GM18508 (cell line): ENCODE data around the gene NDUFAF2.
A peak's percentile ranks its signal among the peaks of the same experiment; 100 is the strongest.
"Not testable (repeated sequence)": the region's sequence is repeated elsewhere in the genome, so short reads cannot be mapped to it uniquely, and the experiment has no call there.

ENCODE experiments used
- ATAC-seq: cut with Tn5 transposase; IDR thresholded peaks from one replicate; pipeline ENCODE4 v1.9.1; 2021; ENCODE audit warnings: moderate number of reproducible peaks; ENCODE audit not compliant: insufficient read depth, unreplicated experiment

The NDUFAF2 gene, protein sequence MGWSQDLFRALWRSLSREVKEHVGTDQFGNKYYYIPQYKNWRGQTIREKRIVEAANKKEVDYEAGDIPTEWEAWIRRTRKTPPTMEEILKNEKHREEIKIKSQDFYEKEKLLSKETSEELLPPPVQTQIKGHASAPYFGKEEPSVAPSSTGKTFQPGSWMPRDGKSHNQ

DNA sequence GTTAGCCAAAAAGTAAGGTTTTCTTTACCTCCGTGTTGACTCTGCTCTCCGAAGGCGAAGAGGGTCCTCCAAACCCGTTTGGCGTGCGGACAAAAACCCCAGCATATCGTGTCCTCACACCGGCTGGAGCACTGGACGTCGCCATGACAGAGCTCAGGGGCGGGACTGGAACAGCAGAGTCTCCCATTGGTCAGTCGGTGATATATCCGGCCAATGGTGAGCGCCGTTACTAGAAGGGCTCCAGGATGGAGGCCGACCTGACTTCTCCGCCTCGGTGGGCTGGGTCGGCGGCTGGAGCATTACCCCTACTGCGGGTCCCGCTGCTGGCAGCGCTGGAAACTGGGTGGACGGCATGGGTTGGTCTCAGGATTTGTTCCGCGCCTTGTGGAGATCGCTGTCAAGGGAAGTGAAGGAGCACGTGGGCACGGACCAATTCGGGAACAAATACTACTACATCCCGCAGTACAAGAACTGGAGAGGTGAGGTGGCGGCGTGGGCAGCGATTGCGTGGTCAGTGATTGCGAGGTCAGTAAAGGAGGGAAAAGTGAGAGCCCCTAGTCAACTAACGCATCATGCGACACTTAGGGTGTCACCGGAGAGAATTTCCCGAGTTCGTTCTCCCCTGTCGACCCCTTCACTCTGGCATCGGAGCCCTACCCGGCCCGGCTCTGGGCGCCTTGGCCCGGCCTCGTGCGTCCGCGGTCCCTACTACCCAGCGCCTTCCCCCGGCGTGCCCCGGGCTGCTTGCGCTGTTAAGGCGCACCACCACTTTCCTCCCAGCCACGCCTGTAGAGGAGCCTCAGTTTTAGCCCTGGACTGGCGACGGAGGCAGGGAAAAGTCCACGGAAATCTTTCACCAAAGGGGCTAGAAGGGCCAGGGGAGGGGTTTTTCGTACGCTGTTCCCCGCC is at the start of gene NDUFAF2, which contains the start of gene ERCC8:
Gene NDUFAF2, plus strand, starts transcription at position 302 of the 909 bp plus-strand sequence. Its CDS starts 51 bp downstream, at position 353.
Gene ERCC8, minus strand, starts transcription at position 167 of the 909 bp plus-strand sequence. Its CDS starts 62 bp downstream, at position 105.
- peak; percentile 99 for ATAC-seq

DNA sequence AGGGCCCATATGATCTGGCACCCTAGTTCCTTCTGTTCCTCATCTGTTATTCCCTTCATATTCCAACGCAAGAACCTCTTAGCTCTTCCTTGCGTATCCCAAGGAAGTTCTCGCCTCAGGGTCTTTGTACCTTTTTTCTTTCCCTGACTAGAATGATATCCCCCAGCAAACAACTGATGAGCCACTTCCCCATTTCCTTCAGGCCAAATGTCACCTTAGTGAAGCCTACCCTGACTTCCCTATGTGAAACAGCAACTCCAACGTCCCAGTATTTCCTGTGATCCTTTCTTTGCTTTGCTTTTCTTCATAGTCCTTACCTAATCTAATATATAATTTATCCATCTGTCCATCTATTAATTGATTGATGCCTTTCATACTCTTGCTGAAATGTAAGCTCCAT is 48.0 kb upstream of the NDUFAF2 start:
- no peak for ATAC-seq

DNA sequence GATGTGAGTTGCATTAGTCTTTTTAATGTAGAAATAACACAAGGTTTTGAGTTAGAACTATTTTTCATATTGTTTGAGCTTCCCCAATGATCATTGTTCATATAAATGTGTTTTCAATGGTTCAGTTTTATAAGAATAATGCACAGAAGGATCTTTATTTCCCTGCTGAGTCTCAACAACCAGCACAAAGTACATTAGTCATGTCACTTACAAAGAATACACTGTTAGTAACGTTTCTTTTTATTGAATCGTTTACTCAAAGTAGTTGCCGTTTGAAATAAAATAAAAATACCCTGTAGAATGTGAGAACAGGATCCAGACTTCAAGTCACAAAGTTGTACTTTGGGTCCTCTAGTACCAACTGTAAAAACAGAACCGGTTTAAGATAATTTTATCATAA is 41.6 kb upstream of the NDUFAF2 start:
- no peak for ATAC-seq

DNA sequence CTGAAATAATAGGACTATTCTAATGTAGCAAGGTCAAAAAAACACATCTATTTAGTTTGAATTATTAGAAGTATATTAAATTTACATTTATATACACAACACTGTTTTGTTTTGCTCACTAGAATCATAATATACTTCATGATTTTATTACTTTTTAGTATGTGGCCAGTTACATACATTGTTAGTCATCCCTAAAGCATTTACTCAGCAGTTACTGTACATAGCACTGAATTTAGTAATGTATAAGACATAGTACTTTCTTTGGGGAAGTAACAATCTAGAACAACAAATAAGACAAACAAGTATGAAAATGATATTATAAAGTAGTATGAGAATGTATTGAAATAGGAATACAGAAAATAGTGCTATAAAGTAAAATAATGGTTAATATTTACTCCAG is 28.4 kb upstream of the NDUFAF2 start:
- ATAC-seq = no peak

DNA sequence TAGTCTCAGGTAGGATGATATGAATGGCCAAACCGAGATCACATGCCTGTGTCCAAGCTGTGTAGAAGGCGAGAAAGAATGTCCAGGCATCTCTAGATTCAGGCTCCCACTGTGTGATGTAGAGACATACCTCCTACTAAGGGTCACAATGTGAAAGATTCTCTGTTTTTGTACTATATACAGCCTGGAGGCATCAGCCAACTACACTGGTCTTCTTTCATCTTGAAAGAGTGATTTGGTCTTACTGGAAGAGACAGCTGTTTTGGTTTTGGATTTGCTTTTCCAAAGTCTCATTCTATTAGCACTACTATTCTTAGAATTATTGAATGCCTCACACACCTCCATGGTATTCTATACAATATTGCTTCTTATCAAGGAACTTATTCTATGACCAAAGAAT is 26.5 kb upstream of the NDUFAF2 start:
- no peak for ATAC-seq

DNA sequence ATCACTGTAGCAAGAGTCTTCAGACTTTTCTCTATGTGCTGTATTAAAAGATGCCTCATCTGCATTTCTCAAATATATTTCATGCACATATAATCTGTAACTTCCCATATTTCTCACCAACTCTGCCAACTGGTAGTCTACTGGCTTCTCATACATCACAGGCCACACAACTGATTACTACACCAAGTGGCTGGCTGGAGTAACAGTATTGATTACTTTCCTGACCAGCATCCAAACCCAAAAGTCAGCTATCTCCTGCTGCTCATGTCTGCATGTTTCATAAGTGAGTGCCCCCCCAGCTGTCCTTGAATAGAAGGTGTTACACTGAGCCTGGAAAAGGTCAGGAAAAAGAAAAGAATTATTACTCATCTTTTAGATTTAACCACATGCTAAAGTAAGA is 17.6 kb upstream of the NDUFAF2 start:
- no peak for ATAC-seq

DNA sequence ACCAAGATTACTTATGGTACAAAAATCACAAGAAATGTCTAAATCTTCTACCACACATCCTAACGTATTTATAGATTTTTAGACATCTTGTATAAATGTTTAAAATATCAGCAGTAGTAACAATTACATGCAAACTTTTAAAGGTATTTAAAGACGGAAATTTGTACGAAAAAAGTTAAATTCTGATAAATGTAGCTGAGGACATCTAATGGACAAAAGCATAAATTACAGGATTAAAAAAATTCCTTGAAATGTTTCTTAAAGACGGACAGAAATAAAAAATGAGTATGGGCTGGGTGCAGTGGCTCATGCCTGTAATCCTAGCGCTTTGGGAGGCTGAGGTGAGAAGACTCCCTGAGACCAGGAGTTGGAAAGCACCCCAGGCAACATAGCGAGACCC is 16.0 kb upstream of the NDUFAF2 start:
- ATAC-seq = no peak

DNA sequence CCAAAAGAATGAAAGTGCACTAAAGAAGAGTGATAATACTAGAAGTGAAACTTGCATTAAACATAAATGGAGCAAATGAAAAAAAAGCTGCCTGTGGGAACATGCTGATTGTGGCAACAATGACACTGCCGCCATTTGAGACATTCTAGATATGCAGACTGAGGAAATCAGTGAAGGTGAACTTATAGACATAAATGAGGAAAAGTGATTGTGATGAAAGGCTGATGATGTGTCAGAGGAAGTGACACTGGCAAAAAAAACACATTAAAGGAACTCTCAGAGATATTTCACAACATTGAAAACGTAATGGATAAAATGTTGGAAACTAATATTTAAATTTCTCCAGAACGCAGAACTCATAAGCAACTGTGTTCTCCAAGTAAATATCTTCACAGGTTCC is 1.4 kb upstream of the NDUFAF2 start:
- no peak for ATAC-seq

DNA sequence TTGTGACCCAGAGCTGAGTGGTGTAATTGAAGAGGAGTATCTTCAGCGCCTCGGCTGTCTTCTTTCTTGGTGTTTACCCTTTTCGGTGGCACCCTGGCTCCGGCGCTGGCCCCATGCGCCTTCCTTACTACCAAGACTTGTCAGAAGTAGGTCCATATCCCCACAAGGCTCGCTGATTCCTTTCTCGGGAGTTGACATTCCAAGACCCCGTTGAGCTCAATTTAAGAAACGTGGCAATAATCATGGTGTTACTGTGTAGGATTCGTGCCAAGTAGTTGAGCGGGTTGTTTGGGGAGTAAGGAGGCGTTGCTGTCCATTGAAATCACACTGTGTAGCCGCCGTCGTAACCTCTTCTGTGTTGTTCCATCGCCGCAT is 795 bp downstream of the NDUFAF2 start:
- peak; percentile 2 for ATAC-seq

DNA sequence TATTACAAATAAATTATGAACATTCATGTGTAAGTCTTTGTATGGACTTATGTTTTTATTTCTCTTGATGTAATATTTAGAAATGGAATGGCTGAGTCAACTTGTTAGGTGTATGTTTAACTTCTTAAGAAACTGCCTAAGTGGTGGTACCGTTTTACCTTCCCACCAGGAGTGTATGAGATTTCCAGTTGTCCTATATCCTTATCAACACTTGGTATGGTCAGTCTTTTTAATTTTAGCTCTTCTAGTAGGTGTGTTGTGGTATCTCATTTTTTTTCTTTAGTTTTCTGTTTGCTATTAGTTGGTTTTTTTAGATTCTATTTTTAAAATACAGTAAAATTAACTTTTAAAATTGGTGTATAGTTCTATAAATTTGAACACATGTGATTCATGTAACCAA is 3.7 kb downstream of the NDUFAF2 start:
- ATAC-seq = no peak

DNA sequence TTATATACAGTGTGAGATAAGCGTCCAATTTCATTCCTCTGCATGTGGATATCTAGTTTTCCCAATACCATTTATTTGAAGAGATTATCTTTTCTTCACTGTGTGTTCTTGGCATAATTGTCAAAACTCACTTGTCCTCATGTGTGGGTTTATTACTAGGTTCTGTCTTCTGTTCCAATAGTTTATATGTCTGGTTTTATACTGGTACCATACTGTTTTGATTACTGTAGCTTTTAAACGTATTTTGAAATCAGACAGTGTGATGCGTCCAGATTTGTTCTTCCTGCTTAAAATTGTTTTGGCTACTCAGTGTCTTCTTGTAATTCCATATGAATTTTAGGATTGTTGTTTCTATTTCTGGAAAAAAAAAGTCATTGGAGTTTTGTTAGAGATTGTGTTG is 10.2 kb downstream of the NDUFAF2 start:
- ATAC-seq = no peak

DNA sequence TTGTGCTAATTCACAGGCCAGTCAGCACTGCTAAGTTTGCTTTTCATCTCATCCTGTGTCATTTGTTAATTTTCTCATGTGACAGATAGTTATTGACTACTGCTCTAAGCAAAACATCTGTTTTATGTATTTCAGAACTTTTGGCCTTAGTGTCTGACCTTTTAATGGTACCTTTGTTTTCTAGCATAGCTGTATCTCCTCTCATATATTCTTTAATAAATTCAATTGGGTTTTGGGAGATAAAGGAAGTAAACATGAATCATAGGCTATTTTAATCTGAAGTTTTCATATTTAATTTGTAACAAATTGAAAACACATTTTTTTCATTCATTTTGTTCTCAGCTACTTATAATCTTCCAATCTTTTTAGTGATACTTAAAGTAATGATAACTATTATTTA is 13.1 kb downstream of the NDUFAF2 start:
- ATAC-seq = no peak

DNA sequence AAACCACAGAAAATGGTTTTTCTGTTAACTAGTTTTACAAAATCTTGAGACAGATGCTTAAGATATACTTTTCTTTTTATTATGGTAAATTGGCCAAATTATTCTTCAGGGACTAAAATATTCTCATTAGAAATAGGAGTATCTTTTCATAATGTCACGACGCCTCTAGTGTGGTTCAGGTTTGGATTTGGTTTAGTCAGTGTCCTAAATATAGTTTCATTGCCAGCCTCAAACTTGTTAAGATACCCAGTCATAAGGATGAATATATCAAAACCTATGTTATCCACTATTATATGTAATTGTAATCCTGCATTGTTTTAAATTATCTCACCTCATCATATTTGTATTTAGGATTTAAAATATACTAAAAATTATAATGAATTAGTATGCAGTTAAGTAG is 13.7 kb downstream of the NDUFAF2 start:
- ATAC-seq = no peak

DNA sequence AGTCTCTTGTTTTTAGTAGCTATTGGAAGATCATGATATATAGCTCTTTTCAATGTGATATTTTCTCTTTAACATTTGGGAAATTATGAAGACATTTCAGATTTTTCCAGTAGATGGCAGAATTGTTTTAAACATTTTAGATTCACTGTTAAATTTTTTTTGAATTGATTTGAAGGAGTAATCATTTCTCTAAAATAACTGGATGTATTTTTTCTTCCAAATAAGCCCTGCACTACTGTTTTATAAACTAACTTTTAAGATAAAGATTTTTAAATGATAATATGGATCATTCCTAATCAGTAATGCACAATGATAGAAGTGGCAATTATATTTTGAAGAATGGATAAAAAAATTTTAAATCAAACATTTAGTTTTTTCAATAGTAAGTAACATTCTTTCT is 14.2 kb downstream of the NDUFAF2 start:
- ATAC-seq = no peak

DNA sequence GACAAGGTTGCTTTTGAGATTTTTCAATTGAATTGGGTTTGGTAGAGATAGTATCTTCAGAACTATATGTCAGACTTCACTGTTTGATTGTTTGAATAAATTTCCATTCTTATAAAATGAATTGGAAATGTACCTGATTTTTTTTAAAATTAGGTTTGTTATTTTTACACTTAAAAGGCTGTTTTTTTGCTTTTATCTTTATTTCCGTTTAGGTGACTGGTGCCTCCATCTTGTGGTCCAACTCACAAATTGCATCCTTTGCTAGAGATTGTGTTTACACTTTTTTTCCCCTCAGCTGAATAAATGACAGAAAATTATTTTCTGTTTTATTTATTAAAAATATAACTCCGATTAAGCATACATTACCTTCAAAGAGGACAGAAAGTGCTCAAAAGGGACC is 15.6 kb downstream of the NDUFAF2 start:
- ATAC-seq = no peak

DNA sequence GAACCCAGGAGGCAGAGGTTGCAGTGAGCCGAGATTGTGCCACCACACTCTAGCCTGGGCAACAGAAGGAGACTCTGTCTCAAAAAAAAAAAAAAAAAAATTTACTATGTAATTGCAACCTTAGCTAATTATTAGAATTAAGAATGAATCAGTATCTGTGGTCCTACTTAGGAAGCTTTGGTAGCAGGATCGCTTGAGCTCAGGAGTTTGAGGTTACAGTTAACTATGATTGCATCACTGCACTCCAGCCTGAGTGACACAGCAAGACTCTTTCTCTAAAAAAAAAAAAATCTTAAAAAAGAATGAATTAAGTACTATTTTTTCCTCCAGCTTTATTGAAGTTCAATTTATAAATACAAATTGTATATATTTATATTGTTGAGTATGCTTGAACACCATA is 16.7 kb downstream of the NDUFAF2 start:
- no peak for ATAC-seq

DNA sequence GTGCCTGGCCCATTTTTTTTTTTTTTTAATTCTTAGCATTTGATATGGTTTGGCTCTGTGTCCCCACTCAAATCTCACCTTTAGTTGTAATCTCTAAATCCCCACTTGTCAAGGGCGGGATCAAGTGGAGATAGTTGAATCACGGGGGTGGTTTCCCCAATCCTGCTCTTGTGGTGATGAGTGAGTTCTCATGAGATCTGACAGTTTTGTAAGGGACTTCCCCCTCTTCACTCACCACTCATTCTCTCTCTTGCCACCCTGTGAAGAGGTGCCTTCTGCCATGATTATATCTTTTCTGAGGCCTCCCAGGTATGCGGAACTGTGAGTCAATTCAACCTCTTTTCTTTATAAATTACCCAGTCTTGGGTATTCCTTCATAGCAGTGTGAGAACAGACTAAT is 27.2 kb downstream of the NDUFAF2 start:
- ATAC-seq = no peak

DNA sequence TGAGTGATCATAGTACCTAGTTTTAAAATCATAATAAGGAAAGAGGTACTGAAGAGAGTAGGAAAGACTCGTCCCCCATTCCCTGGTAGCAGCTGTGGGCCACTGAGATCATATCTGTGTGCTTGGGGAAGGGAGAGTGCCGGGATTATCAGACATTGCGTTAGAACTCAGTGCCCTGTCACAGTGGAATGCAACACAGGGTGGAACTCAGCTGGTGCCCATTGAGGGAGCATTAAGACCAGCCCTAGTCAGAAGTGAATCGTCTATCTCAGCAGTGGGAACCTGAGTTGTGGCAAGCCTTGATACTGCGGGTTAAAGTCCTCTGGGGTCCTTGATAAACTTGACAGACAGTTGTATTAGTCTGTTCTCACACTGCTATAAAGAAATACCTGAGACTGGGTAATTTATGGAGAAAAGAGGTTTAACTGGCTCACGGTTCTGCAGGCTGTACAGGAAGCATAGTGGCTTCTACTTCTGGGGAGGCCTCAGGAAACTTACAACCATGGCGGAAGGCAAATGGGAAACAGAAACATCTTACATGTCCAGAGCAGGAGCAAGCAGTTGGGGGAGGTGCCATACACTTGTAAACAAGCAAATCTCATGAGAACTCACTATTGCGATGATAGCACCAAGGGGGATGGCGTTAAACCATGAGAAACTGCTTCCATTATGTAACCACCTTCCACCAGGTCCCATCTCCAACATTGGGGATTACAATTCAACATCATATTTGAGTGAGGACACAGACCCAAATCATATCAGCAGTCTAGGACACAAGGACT is 33.1 kb downstream of the NDUFAF2 start:
- ATAC-seq = no peak

DNA sequence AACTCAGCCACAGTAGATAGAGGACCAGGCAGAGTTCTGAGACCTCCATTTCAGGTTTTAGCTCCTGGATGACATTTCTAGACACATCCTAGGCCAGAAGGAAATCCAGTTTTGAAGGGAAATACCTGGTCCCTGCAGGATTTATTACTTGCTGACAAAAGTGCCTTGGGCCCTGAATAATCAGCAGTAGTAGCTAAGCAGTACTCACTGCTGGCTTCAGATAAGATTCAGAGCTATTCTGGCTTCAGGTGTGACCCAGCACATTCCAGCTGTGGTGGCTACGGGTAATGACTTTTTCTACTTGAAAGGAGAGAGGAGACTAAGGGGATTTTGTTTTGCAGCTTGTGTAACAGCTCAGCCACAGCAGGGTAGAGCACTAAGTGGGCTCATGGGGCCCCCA is 34.0 kb downstream of the NDUFAF2 start:
- ATAC-seq = no peak

DNA sequence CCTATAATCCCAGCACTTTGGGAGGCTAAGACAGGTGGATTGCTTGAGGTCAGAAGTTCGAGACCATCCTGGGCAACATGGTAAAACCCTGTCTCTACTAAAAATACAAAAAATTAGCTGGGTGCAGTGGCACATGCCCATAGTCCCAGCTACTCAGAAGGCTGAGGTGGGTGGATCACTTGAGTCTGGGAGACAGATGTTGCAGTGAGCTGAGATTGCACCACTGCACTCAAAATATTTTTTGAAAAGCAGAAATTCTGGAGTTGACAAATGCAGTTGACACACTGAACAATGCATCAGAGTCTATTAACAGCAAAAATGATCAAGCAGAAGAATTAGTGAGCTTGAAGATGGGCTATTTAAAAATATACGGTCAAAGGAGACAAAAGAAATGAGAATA is 35.5 kb downstream of the NDUFAF2 start:
- ATAC-seq = no peak

DNA sequence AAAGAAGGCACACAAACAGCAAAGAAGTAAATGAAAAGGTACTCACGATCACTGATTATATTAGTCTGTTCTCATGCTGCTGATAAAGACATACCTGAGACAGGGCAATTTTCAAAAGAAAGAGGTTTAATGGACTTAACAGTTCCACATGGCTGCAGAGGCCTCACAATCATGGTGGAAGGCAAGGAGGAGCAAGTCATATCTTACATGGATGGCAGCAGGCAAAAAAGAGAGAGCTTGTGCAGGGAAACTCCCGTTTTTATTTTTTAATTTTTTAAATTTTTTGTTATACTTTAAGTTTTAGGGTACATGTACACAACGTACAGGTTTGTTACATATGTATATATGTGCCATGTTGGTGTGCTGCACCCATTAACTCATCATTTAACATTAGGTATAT is 37.1 kb downstream of the NDUFAF2 start:
- not testable (repeated sequence) for ATAC-seq
